GM20431 (cell line): ENCODE data around the gene VWA1.
"Not testable (repeated sequence)": the region's sequence is repeated elsewhere in the genome, so short reads cannot be mapped to it uniquely, and the experiment has no call there.

Experiments
- in situ Hi-C: fragments of 300-500 bp; cut with MseI, MboI; formaldehyde crosslinking; loops from one replicate; pipeline ENCODE4 v1.15.0; 2020; ENCODE audit warnings: low sequenced_read_pairs; ENCODE audit not compliant: unreplicated experiment

Gene VWA1

DNA sequence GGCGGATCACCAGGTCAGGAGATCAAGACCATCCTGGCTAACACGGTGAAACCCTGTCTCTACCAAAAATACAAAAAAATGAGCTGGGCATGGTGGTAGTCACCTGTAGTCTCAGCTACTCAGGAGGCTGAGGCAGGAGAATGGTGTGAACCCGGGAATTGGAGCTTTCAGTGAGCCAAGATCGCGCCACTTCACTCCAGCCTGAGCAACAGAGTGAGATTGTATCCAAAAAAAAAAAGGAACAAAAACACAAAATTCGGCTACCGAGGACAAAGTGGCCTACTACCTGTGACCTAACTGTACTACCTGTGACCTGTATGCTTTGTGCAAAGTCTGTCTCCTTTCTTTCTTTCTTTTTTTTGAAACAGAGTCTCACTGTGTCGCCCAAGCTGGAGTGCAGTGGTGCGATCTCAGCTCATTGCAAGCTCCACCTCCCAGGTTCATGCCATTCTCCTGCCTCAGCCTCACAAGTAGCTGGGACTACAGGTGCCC is 32.5 kb upstream of the VWA1 start:
- in situ Hi-C loops = not testable (repeated sequence)

DNA sequence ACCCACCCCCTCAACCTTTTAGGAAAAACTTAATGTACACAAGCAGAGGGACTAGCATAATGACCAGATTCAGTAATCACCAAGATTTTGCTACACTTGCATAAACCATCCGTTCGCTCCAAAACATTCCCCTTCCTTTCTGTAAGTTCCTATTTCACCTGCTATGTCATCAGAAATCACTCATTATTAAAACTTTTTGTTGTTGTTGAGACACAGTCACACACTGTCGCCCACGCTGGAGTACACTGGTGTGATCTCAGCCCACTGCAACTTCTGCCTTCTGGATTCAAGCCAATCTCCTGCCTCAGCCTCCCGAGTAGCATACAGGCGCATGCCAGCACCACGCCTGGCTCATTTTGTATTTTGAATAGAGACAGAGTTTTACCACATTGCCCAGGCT is 31.8 kb upstream of the VWA1 start:
- in situ Hi-C loops = no loop called here

DNA sequence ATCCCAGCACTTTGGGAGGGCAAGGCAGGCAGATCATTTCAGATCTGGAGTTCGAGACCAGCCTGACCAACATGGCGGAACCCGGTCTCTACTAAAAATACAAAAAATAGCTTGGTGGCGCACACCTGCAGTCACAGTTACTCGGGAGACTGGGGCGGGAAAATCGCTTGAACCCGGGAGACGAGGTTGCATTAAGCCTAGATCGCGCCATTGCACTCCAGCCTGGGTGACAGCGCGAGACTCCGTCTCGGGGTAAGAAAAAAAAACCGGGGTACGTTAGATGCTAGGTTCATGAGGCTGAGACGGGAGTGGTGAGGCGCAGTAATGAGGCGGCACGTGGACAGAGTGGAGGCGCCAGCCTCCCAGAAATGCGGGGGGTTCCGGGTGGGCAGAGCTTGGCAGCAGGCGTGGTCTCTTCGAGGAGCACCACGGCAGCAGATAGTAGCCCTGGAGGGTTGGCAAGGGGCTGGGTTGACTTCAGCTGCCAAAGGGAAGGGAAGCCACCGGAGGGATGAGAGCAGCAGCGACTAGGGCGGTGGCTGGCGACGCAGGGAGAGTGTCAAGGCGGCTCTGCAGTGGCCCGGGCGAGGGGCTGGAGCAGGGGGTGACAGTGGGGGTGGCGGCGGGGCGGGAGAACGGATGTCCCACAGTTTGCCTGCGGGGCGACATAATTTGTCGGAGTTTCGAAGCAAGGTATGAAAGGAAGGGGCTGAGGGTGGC is 29.2 kb upstream of the VWA1 start:
- in situ Hi-C loops = no loop called here

DNA sequence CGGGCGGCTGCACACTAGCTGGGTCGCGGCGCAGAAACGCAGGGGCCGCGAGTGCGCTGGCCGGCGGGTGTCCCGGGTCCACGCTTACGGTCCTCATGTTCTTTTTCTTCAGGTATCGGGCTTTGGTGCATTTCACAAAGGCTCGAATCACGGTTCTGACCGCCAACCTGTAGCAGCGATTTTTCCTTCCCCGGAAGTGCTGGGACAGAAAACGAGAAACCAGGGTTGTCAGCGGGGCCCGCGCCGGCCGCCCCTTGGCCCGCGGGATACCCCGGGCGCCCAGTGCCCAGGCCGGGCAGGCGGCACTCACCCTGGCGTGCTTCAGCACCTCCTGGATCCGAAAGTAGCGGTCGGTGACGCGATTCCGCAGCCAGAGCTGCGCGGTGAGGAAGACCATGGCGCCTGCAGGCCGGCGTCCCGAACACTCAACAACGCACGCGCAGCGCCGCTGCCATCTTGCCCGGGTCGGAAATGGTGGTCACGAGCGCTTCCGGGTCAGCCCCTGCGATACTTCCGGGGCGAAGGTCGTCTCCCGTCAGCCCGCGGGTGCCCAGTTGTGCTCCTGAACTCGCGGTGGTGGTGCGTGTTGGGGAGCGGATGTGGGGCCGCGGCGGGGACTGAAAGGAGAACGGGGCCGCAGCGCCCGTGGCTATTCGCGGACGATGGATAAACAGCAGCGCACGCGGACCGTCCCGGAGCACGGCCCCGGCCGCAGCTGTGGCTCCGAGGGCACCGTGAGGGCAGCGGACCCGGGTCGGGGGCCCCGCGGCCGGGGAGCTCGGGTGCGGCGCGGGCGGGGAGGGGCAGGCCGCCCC is 28.5 kb upstream of the VWA1 start, which contains the start of gene MRPL20:
Gene MRPL20 (minus strand): TSS at position 473 of the 815 bp plus-strand sequence. CDS start 76 bp downstream, at position 397.
- in situ Hi-C loops = no loop called here

DNA sequence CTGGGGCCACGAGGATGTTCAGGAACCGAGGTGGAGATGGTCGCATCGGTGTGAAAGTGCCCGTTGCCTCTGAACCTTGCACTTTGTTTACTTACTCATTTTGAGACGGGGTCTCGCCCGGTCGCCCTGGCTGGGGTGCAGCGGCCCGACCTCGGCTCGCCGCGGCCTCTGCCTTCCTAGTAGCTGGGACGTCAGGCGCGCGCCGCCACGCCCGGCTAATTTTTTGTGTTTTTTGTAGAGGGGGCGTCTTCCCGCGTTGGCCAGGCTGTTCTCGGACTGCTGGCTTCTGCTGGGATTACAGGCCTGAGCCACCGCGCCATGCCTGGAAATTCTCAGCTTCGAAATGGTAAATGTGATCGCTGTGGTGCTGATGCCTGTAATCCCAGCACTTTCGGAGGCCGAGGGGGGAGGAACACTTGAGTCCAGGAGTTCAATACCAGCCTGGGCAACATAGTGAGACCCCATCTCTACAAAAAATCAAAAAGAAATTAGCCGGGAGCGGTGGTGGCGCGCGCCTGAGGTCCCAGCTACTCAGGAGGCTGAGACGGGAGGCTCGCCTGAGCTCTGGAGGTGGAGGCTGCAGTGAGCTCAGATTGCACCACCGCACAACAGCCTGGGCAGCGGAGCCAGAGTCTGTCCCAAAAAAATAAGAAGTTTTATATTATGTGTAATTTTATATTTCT is 27.7 kb upstream of the VWA1 start:
- in situ Hi-C loops = no loop called here

DNA sequence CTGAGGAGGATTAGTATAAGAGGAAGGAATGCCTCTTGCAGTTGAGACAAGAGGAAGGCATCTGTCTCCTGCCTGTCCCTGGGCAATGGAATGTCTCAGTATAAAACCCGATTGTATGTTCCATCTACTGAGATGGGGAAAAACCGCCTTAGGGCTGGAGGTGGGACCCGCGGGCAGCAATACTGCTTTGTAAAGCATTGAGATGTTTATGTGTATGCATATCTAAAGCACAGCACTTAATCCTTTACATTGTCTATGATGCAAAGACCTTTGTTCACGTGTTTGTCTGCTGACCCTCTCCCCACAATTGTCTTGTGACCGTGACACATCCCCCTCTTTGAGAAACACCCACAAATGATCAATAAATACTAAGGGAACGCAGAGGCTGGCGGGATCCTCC is 25.3 kb upstream of the VWA1 start:
- in situ Hi-C loops = not testable (repeated sequence)

DNA sequence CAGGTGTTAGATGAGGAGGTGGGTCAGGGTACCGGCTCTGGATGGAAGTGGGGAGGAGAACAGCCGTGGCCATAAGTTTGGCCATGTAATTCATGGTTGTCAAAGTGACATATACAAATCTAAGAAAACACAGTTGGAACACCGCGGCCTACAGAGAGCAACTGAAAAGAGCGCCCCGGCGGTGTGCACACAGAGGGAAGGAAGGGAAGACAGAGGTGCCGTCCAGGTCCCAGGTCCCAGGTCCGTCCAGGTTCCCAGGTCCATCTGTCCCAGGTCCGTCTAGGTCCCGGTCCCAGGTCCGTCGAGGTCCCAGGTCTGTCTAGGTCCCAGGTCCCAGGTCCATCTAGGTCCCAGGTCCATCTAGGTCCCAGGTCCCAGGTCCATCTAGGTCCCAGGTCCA is 23.9 kb upstream of the VWA1 start:
- in situ Hi-C loops = no loop called here

DNA sequence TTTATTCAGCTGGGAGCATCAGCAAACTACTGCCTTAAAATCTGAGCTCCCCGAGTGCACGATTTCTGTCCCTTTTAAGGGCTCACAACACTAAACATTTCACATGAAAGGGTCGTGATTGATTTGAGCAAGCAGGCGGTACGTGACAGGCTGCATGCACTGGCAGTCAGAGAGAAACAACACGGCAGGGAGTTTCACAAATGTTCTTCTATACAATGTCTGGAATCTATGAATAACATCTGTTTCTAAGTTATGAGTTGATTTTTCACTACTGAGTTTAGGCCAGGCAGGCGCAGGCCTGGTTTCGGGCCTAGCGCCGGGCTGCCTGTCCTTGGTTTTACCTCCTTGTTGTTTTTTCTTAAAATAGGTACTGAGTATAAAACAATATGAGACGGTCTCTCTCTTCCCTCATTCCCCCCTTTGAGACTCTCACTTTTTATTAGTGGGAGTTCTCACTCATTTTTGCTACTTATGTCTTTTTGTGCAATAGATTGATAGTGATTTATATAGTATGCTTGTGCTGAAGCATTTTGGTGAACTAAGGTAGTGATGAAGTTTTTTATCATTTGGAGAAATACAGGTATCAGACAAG is 23.1 kb upstream of the VWA1 start:
- in situ Hi-C loops = not testable (repeated sequence)

DNA sequence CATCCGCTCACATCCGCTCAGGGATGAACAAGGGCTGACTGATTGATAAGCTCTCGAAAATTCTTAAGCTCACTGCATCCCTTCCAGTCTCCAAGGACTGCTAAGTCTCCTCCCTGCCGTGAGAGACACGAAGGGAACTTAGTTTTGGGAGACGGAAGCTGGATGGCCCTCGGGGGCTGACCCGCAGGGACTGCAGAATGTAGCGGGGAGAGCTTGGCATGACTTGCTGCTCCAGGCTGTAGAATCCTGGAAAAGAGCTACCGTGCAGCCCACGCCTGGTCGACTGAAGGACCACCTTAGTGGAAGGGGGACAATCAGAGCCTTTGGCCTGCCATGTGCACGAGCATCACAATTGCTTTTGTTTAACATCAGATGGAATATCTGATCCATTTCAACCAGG is 19.7 kb upstream of the VWA1 start:
- in situ Hi-C loops = no loop called here

DNA sequence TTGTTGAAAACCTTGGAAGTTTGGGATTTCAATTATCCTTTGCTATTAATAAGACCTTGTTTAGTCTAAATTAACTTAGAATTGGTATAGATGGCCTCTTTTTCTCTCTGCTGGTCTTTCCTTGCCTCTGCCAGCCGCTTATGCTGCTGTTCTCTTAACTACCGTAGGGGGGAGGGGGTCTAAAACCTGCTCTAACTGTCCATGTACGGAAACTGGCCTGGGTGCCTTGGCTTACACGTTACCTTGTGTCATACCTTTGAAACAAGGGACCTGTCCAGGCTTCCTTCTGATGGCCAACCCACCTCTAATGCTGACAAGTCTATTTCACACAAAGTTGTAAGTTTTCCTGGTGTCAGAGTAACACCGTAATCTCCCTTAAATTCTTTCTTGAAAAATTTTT is 18.1 kb upstream of the VWA1 start:
- in situ Hi-C loops = not testable (repeated sequence)

DNA sequence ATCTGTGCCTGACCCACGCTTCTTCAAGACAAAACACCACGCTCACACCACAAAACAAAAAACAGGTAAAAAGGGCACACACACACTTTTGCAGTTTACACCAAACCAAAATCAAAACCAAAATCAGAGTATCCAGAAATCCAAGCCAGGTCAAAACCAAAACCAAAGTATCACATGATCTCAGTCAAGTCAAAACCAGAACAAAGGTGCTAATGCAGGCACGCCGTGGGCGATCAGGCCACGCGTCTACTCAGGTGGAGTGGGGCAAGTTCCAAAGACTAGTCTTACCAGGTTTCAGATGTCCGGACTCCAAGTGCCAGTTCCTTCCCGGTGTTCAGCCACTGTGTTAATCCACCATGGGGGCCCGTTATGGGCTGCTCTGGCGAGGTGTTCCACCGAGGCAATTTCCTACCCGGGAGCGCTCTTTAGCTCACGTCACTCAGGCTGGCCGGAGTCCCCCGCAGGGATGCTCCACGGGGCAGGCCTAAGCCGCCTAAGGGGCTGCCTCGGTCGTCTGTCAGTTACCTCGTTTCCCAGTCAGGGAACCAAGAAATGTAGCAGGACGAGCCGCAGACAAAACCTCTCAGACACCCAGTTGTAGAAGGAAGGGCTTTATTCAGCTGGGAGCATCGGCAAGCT is 17.5 kb upstream of the VWA1 start:
- in situ Hi-C loops = not testable (repeated sequence)

DNA sequence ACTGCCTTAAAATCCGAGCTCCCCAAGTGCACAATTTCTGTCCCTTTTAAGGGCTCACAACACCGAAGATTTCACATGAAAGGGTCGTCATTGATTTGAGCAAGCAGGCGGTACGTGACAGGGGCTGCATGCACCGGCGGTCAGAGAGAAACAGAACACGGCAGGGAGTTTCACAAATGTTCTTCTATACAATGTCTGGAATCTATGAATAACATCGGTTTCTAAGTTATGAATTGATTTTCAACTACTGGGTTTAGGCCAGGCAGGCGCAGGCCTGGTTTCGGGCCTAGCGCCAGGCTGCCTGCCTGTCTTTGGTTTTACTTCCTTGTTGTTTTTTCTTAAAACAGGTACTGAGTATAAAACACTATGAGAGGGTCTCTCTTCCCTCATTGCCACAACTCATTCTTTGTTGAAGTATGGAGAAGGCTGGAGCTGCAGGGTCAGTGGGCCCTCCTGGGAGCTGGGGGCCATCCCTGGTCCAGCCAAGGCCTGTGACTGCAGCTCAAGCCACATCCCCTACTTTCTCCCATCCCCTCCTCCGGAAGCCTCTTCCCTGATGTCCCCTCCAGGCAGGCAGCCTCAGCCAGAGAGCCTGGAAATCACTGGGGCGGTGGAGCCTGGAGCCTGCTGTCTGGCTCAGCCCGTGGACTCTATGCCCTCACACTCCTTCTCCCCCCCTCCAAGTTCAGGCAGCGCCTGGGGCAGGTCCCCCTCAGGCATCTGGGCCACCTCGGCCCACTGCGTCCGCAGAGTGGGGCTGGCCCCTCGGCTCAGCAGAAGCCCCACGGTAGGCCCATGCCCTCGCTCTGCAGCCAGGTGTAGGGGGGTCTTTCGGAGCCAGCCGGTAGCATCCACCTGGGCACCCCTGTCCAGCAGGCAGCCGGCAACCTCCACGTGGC is 16.8 kb upstream of the VWA1 start:
- in situ Hi-C loops = no loop called here

DNA sequence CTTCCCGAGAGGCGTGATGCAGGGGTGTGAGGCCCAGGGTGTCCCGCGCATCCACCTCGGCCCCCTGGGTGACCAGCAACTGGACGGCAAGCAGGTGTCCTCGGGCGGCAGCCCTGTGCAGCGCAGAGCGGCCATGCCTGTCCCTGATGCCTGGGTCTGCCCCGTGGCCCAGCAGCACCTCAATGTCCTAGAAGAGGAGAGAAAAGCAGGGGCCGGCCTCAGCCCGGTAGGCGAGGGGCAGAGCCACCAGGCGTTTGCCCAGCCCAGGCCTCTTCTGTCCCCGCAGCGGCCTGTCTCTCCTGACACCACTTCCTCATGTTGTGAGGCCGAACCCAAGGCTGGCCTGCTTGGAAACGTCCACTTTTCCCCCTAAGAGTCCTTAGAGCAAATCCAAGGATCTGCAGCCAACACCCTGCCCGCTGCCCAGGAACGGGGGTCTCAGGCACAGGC is 16.1 kb upstream of the VWA1 start:
- in situ Hi-C loops = no loop called here

DNA sequence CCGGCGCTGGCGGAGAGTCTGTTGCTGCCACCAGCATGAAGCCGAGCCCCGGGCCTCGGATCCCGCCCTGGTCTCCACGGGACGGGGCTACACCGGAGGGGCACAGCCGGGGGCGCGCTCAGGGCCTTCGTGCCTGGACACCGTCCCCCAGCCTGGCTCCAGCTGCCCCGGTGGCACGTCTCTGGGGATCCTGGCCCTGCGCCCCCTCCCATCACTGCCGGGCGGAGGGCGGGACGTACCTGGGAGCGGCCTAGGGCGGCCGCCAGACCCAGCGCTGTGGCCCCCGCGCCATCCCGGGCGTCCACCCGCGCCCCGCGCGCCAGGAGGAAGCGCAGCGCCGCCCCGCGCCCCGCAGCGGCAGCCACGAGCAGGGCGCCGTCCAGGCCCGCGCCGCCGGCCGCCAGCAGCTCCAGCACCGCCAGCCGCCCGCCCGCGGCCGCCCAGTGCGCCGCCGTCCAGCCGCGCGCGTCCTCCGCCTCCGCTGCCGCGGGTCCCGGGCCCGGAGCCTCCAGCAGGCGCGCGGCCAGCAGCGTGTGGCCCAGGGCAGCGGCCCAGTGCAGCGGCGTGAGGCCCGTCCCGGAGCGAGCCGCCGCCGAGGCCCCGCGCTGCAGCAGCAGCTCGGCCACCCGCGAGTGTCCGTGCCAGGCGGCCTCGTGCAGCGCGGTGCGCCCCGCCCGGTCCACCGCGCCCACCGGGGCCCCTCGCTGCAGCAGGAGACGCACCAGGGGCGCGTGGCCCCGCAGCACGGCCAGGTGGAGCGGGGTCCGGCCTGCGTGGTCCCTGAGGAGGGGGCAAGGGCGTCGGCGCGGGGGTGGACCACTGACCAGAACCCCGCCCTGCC is 15.5 kb upstream of the VWA1 start:
- in situ Hi-C loops = no loop called here

DNA sequence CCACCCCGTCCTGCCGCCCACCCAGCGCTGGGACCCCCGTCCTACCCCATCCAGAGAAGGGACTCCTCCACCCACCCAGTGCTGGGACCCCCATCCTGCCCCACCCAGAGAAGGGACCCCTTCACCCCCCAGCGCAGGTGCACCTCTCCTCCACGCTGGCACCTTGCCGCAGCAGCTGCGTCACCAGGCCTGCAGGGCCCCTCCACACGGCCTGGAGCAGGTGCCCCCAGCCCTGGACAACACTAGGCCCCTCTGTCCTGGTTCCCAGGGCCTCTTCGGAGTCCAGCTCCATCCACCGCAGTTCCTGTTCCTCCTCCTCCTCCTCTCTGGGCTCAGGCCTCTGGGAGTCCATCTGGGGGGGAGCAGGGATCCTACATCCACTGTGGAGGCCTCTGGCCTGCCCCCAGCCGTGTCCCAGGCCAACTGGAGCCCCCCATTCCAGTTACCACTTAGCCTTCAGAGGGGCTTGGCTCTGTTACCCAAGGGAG is 14.8 kb upstream of the VWA1 start:
- in situ Hi-C loops = no loop called here

DNA sequence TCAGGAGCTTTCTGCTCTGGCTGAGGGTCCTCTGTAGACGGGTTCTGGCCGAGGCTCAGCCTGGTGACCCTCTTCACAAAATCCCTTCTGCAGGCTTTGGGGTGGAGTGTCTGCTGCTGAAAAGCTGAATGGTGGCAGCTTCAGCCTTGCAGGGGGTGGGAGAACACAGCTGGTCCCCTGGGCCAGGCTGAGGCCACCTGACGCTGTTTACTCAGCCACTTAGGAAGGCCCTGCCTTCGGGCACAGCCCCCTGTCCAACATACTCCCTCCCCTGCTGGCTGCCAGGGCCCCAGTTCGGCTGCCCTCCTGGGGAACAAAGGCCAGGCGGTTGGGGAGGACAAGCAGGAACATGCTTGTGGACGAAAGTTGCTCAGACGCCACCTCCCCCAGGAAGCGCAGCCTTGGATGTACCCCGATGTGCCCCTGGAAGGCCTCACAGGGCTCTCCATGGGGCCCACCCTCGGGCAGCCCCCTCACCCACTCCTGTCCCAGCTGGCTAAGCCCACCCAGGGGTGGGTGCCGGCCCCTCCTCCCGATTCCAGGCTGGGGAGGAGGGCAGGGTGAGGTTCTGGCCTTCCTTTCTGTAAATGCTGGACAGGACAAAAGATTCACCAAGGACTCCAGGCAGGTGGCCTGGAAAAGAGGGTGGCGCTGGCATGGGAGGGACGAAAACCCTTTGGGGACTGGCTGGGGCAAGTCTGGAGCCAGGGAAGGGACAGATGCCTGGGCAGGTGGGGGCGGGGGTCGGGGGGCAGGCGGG is 14.2 kb upstream of the VWA1 start, which contains the start of gene ANKRD65:
Gene ANKRD65 (minus strand): TSS at position 130 of the 760 bp plus-strand sequence. CDS start 271 bp downstream, outside the sequence.
- in situ Hi-C loops = no loop called here

DNA sequence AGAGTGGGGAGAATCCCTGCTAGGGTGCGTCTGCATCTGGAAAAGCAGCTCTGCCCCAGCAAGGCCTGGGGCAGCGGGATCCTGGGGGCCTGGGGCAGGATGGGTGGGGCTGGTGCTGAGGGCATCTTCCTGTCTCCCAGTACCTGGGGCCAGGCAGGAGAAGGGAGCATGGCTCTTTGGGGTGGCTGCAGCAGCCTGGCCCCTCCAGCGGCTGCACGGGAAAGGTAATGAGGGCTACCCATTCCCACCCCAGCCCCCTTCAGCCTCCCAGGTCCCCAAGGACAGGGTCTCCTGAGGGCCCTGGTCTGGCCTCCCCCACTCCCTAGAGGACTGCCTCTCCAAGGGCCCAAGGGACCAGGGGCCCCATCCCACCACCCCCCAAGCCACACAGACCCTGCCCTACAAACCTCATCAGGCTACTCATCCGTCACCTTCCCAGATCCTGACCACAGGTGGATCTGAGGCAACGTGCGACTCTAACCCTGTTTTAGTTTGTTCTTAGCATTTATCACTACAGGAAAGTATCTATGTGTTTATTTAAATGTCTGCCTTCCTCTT is 13.5 kb upstream of the VWA1 start:
- in situ Hi-C loops = no loop called here
